Measurements from ENCODE around the gene SLC38A8.

GRCh38 chr16:84074721-84075120, 32.1 kb upstream of the SLC38A8 start:
- TF ChIP-seq, protein P1, sequence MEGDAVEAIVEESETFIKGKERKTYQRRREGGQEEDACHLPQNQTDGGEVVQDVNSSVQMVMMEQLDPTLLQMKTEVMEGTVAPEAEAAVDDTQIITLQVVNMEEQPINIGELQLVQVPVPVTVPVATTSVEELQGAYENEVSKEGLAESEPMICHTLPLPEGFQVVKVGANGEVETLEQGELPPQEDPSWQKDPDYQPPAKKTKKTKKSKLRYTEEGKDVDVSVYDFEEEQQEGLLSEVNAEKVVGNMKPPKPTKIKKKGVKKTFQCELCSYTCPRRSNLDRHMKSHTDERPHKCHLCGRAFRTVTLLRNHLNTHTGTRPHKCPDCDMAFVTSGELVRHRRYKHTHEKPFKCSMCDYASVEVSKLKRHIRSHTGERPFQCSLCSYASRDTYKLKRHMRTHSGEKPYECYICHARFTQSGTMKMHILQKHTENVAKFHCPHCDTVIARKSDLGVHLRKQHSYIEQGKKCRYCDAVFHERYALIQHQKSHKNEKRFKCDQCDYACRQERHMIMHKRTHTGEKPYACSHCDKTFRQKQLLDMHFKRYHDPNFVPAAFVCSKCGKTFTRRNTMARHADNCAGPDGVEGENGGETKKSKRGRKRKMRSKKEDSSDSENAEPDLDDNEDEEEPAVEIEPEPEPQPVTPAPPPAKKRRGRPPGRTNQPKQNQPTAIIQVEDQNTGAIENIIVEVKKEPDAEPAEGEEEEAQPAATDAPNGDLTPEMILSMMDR (IDR thresholded peaks at IDR 0.05): no peak
- TF ChIP-seq POLR2A (IDR thresholded peaks at IDR 0.05): no peak
